HG02981 (cell line): ENCODE data around the gene SYNPO.

Source experiments
- ATAC-seq: cut with Tn5 transposase; IDR thresholded peaks from one replicate; pipeline ENCODE4 v1.9.1; 2021; ENCODE audit warnings: mild to moderate bottlenecking, moderate library complexity; ENCODE audit not compliant: unreplicated experiment

SYNPO gene, protein sequence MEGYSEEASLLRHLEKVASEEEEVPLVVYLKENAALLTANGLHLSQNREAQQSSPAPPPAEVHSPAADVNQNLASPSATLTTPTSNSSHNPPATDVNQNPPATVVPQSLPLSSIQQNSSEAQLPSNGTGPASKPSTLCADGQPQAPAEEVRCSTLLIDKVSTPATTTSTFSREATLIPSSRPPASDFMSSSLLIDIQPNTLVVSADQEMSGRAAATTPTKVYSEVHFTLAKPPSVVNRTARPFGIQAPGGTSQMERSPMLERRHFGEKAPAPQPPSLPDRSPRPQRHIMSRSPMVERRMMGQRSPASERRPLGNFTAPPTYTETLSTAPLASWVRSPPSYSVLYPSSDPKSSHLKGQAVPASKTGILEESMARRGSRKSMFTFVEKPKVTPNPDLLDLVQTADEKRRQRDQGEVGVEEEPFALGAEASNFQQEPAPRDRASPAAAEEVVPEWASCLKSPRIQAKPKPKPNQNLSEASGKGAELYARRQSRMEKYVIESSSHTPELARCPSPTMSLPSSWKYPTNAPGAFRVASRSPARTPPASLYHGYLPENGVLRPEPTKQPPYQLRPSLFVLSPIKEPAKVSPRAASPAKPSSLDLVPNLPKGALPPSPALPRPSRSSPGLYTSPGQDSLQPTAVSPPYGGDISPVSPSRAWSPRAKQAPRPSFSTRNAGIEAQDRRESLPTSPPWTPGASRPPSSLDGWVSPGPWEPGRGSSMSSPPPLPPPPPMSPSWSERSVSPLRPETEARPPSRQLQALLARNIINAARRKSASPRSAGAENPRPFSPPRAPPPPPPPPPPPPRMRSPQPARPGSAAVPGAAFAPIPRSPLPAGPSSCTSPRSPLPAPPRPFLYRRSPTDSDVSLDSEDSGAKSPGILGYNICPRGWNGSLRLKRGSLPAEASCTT

DNA sequence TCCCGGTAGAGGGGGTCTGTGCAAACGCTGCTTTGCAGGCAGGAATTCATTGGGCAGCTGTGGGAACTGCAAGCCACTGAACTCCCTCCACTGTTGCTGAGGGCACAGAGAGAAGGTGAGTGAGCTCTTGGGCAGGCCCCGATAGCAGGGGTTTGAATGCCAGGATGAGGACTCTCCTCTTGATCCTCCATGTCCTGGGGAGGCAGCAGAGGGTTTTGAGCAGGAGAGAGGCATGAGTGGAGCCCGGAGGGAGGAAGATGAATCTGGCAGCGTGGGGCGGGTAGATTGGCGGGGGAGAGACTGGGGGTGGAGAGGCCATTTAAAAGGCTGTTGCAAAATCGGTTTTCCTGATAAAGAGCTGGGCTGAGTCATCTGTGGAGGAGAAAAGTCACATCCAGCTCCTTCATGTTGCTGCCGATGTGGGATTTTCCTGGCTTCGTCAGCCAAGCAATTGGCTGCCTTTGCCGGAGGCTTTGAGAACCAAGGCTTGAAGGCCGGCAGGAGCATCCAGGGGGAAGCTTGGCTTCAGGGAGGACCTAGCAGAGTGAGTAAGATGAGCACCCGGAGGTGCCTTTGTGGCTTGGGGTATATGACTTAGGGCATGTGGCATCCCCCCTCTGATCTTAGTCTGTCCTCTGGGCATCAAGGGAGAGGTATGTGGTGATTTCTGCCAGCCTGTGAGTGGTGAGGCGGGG lies at the start of gene SYNPO:
SYNPO (plus strand) TSS at position 350 of the 695 bp plus-strand sequence. CDS start 7,616 bp downstream, outside the sequence.
- no peak for ATAC-seq

DNA sequence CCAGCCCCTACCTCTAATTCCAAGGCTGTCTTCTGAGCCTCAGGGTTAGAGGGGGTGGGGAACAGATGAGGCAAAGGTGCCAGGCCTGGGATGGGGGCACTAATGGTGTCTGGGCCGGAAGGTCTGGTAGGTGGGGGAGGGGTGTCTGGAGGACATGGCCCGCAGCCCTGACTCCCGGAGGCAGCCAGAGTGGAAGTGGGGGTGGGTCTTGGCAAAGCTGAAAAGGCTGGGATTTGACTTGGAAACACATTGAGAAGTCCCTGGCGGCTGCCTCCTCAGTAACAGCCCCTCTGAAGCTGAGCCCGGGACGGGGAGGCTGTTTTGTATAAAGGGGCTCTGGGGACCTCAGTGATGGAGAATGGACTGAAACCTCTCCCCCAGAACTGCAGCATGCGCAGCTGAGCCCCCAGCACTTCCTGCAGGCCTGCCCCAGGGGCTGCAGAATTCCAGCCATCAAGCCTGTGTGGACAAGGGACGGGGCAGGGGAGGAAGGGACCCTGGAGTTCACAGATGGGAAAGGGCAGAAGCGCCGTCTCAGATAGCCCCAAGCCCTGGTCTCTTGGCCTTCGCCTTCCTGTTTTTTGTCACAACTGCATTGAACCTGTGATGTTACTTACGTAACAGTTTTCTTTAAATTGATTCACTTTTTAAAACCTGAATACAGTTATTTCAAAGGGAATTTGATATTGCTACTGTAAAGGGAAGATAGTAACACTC lies 49.3 kb upstream of the SYNPO start:
- ATAC-seq: no peak

GRCh38 chr5:150593593-150593992 lies 46.9 kb upstream of the SYNPO start:
- no peak for ATAC-seq

GRCh38 chr5:150593996-150594395 lies 46.5 kb upstream of the SYNPO start:
- no peak for ATAC-seq

DNA sequence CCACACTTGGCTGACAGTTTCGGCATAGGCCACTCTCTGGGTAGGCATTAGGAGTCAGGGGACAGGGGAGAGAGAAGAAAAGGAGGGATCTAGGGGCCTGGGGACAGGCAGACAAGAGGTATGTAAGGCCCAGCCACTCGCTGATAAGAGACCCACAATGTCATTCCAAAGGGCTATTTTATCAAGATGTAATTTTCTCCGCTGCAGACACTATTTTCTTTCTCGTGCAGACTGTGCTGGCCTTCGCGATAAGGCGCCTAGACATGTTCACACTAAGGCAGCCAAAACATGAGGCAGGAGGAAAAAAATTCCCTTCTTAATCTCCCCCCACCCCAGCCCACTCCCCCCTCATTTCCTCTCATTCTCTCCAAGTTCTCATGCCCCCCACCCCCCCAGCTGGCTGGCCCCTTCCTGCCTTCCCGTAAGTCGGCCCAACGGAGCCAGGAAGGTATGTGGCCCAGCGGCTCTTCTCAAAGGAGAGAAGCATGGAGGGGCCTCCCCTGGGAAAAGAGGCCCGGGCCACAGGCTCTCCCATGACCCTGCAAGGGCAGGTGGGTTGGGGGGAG lies 44.9 kb upstream of the SYNPO start:
- no peak for ATAC-seq

- ATAC-seq: no peak
Measured at GRCh38 chr5:150596313-150596712, 44.1 kb upstream of the SYNPO start.

DNA sequence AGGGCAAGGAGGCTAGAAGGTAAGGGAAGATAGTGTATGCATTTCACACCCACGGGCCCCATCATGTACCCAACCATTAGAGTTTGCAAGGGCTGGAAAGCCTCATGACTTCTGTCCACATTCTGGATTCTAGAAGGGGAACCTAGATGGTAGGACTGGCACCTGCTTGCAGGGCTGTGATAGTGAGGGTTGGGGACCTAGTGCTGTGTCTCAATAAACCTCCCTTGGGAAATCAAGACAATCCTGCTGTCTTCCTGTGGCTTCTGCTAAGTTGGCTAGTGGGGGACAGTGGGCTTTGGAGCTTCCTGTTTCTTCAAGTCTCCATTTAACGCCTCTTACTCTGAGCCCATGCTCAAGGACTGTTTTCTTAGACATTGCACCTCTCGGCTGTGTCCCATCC lies 43.6 kb upstream of the SYNPO start:
- ATAC-seq: no peak

DNA sequence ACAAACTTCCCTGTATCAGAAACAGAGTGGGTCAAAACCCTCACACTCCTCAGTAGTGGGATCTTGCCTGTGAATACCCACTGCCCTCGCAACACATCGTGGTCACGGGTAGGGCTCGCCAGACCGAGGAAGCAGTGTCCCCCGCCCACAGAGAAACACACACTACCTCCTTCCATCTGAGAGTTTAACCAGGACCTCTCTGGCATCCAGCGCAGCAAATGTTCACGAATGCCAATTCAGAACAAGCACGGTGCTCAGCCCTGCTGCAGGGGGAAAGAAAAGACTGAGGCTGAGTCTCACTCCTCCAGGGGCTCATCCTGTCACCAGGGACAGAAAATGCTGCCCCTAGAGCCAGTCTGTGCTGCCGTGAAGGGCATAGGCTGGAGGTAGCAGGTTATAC lies 42.5 kb upstream of the SYNPO start:
- ATAC-seq: no peak

DNA sequence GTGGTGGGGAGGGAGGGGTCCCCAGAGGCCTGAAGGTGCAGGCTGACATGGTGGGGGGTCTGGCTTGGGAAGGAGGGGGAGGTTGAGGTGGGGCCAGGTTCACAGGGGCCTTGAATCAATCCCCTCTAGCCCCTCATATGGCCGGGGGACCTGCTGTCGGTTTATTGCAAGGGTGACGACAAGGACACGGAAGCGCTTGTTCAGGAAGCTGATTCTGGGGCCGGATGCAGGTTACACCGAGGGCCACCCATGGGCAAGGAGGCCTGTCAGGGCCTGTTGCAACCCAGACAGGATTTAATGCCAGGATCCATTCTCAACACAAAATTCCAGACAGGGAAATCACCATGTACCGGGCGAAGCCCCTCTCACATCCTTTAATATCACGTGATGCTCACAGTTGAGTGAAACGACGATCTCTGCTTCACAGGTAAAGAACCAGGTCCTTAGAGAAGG lies 41.6 kb upstream of the SYNPO start:
- ATAC-seq: no peak

DNA sequence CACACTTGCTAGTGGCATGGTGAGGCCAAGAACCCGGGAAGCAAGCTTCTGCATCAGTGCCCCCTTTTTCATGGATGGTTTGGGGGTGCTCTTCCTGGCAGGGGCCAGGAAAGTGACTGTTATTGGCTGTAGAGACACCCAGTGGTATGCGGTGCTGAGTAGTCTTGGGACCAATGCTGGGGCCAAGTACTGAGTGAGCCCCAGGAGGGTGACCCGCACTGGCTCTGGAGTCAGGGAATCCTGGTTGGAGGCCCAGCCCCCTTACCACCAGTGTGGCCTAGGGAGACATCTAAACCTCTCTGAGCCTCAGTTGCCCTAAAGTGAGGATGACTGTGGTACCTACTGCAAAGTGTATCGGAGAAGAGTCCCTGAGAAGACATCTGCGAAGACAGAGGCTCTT lies 41.2 kb upstream of the SYNPO start:
- ATAC-seq: no peak

- no peak for ATAC-seq
Measured at GRCh38 chr5:150599917-150600511, 40.4 kb upstream of the SYNPO start.

GRCh38 chr5:150600616-150601490 lies 39.6 kb upstream of the SYNPO start:
- no peak for ATAC-seq

- ATAC-seq: no peak
Measured at GRCh38 chr5:150601491-150602345, 38.7 kb upstream of the SYNPO start.

DNA sequence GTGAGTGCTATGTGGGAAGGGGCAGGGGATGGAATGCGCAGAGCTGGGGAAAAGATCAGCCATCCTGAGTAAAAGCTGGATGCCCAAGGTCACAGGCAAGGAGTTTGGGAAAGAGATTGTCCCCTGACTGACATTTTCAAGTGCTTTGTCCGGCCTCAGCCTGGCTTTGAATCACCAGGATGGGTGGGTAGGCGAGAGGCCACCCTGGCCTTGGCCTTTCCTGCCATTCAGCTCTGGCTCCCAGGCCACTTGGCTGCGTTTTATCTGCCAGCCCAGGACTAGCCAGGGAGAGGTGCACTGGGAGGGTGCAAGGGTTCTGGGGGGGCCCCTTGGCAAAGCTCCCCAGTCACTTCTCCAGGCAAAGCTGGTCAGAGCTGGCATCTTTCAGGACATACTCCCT lies 37.4 kb upstream of the SYNPO start:
- no peak for ATAC-seq

GRCh38 chr5:150603491-150603890 lies 37.0 kb upstream of the SYNPO start:
- no peak for ATAC-seq

DNA sequence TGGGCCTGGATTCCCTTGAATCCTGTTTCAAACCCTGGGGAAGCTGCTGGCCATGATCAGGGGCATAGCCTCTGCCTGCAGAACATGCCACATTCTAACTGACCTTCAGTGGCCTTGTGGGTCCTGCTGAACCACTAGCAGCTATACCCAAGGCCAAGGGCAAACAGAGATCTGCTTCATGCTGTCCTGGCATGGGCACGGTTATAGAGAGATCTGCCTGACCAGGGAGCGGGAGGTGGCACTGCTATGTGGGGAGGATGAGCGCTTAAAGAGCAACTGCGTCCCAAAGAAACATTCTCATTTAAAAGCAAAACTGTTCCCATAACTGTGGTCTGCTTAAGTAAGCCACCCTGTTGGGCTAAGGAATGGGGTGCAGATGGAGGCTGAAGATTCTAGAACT lies 36.5 kb upstream of the SYNPO start:
- no peak for ATAC-seq

GRCh38 chr5:150604894-150605440 lies 35.5 kb upstream of the SYNPO start:
- no peak for ATAC-seq

GRCh38 chr5:150605546-150605945 lies 34.9 kb upstream of the SYNPO start:
- ATAC-seq: no peak
